HG03432 (cell line): ENCODE results near the gene BMPER.

Experiments used
- ATAC-seq: cut with Tn5 transposase; IDR thresholded peaks from one replicate; pipeline ENCODE4 v1.9.1; 2021; ENCODE audit warnings: mild to moderate bottlenecking, moderate library complexity; ENCODE audit not compliant: unreplicated experiment

BMPER gene

GRCh38 chr7:34015651-34016050 is 110.3 kb downstream of the BMPER start:
- ATAC-seq: no peak

GRCh38 chr7:34016876-34017275 is 111.5 kb downstream of the BMPER start:
- ATAC-seq: no peak

GRCh38 chr7:34019301-34019790 is 114.0 kb downstream of the BMPER start:
- ATAC-seq: no peak

GRCh38 chr7:34022626-34023025 is 117.3 kb downstream of the BMPER start:
- no peak for ATAC-seq

GRCh38 chr7:34025600-34025999 is 120.3 kb downstream of the BMPER start:
- no peak for ATAC-seq

- ATAC-seq: no peak
Observed at GRCh38 chr7:34026481-34027190, 121.3 kb downstream of the BMPER start.

- ATAC-seq: no peak
Observed at GRCh38 chr7:34031156-34031555, 125.8 kb downstream of the BMPER start.

GRCh38 chr7:34034728-34035127 is 129.4 kb downstream of the BMPER start:
- no peak for ATAC-seq

GRCh38 chr7:34036051-34036920 is 130.9 kb downstream of the BMPER start:
- ATAC-seq: no peak

GRCh38 chr7:34036972-34037792 is 131.8 kb downstream of the BMPER start:
- ATAC-seq: no peak

- no peak for ATAC-seq
Observed at GRCh38 chr7:34038816-34039470, 133.6 kb downstream of the BMPER start.

- ATAC-seq: no peak
Observed at GRCh38 chr7:34041707-34042106, 136.4 kb downstream of the BMPER start.

GRCh38 chr7:34042406-34042805 is 137.1 kb downstream of the BMPER start:
- no peak for ATAC-seq

GRCh38 chr7:34043461-34044305 is 138.3 kb downstream of the BMPER start:
- no peak for ATAC-seq

GRCh38 chr7:34044306-34044643 is 138.9 kb downstream of the BMPER start:
- no peak for ATAC-seq

GRCh38 chr7:34044734-34045353 is 139.5 kb downstream of the BMPER start:
- ATAC-seq: no peak

GRCh38 chr7:34048445-34048844 is 143.1 kb downstream of the BMPER start:
- ATAC-seq: no peak

GRCh38 chr7:34054075-34054474 is 148.7 kb downstream of the BMPER start:
- no peak for ATAC-seq

GRCh38 chr7:34057136-34057535 is 151.8 kb downstream of the BMPER start:
- no peak for ATAC-seq
